SK-N-SH (cell line): Measurements from ENCODE around the gene MPP3. TPM values are rescaled to one million over a fixed set of nuclear protein-coding genes. Genes with fewer than 3 reads are reported as not detected.

Source experiments
- CTCF ChIA-PET: fragments of 300-600, 350-600 bp; formaldehyde crosslinking; extraction: SDS; loops from one replicate; lab custom pipeline; 2021; lab: Yijun Ruan, JAX
- POLR2A ChIA-PET: fragments of 350-600 bp; sonication (Branson Sonifier 250); formaldehyde crosslinking; extraction: SDS; loops from one replicate; lab custom pipeline; 2020; ENCODE audit warnings: antibody characterized with exemption, inconsistent platforms; lab: Yijun Ruan, JAX
- DNase-seq: peaks from one replicate; pipeline ENCODE4 v3.0.0; 2012
- H2AFZ ChIP-seq: fragments of 200-600 bp; sonication (generic); 2 replicates; pipeline ENCODE4 v1.8.1; 2016; ENCODE audit warnings: antibody characterized with exemption, mild to moderate bottlenecking, low read depth
- H3F3A ChIP-seq: fragments of 200-600 bp; sonication (generic); replicated peaks from 2 replicates; pipeline ENCODE3; 2016; ENCODE audit warnings: antibody characterized with exemption, mild to moderate bottlenecking; ENCODE audit not compliant: insufficient read depth
- H3K27ac ChIP-seq, 2 experiments: fragments of 200-500 bp in 1 of 2; fragments of 200-600 bp in 1 of 2; sonication (Bioruptor generic) in 1 of 2; sonication (generic), shearing (Covaris generic) in 1 of 2; 2 replicates each; pipeline versions ENCODE4 v1.5.1 to v1.6.1; 2014 to 2016; ENCODE audit warnings: low read depth in 2 of 2, inconsistent platforms in 1 of 2, low read length in 1 of 2, mild to moderate bottlenecking in 1 of 2, mixed read lengths in 1 of 2
- H3K27me3 ChIP-seq: fragments of 200-600 bp; sonication (generic), shearing (Covaris generic); 2 replicates; pipeline ENCODE4 v1.6.1; 2016; ENCODE audit warnings: mixed run types; ENCODE audit not compliant: insufficient read depth
- H3K36me3 ChIP-seq, 2 experiments: fragments of 200-500 bp in 1 of 2; fragments of 200-600 bp in 1 of 2; sonication (Bioruptor generic) in 1 of 2; sonication (generic) in 1 of 2; replicated peaks in 1 of 2; 2 replicates each; pipeline versions ENCODE3 to v1.5.1; 2014 to 2016; ENCODE audit warnings: low read length in 1 of 2, mild to moderate bottlenecking in 1 of 2; ENCODE audit not compliant: insufficient read depth in 2 of 2, control insufficient read depth in 1 of 2
- H3K4me1 ChIP-seq, 2 experiments: fragments of 200-500 bp in 1 of 2; fragments of 200-600 bp in 1 of 2; sonication (Bioruptor generic) in 1 of 2; sonication (generic), shearing (Covaris generic) in 1 of 2; 2 replicates each; pipeline versions ENCODE4 v1.5.1 to v1.6.1; 2014 to 2016; ENCODE audit warnings: low read depth in 1 of 2, low read length in 1 of 2, mixed run types in 1 of 2; ENCODE audit not compliant: insufficient read depth in 2 of 2, control insufficient read depth in 1 of 2
- H3K4me2 ChIP-seq: fragments of 200-600 bp; sonication (generic), shearing (Covaris generic); 2 replicates; pipeline ENCODE4 v1.6.1; 2017; ENCODE audit warnings: mixed run types
- H3K4me3 ChIP-seq, 2 experiments: fragments of 200-500 bp in 1 of 2; fragments of 200-600 bp in 1 of 2; sonication (Bioruptor generic) in 1 of 2; sonication (generic), shearing (Covaris generic) in 1 of 2; 2 replicates each; pipeline versions ENCODE4 v1.5.1 to v1.8.1; 2014 to 2016; ENCODE audit warnings: low read depth in 2 of 2, inconsistent platforms in 1 of 2, low read length in 1 of 2, mild to moderate bottlenecking in 1 of 2, mixed read lengths in 1 of 2, moderate library complexity in 1 of 2
- H3K79me2 ChIP-seq: fragments of 200-600 bp; sonication (generic); 2 replicates; pipeline ENCODE4 v1.8.1; 2017; ENCODE audit warnings: mild to moderate bottlenecking; ENCODE audit not compliant: insufficient read depth
- H3K9ac ChIP-seq: fragments of 200-600 bp; sonication (generic); 2 replicates; pipeline ENCODE4 v1.6.1; 2017; ENCODE audit warnings: mixed run types
- H3K9me2 ChIP-seq: fragments of 200-600 bp; sonication (generic); 2 replicates; pipeline ENCODE4 v1.6.1; 2017; ENCODE audit warnings: mixed run types
- H3K9me3 ChIP-seq: fragments of 200-600 bp; sonication (generic); 2 replicates; pipeline ENCODE4 v1.6.1; 2017; ENCODE audit warnings: mixed run types, mild to moderate bottlenecking, moderate library complexity
- H4K20me1 ChIP-seq: fragments of 200-600 bp; sonication (generic); 2 replicates; pipeline ENCODE4 v1.6.1; 2017; ENCODE audit warnings: mild to moderate bottlenecking, mixed run types; ENCODE audit not compliant: insufficient read depth
- GABPA ChIP-seq: IDR thresholded peaks from 2 replicates; pipeline ENCODE4 v1.4.0; 2012; ENCODE audit warnings: low read depth, mild to moderate bottlenecking
- JUND ChIP-seq: IDR thresholded peaks from 2 replicates; pipeline ENCODE4 v1.4.0; 2012
- MXI1 ChIP-seq: IDR thresholded peaks from 2 replicates; pipeline ENCODE4 v1.6.1; 2012; ENCODE audit warnings: mild to moderate bottlenecking, low read depth, low read length, improper control_type of control experiment
- NRF1 ChIP-seq: IDR thresholded peaks from 2 replicates; pipeline ENCODE4 v1.6.1; 2012; ENCODE audit warnings: low read depth, mild to moderate bottlenecking, low read length
- RCOR1 ChIP-seq: fragments of 150-350 bp; IDR thresholded peaks from 2 replicates; pipeline ENCODE4 v1.6.1; 2017; ENCODE audit warnings: antibody characterized with exemption, low read length
- SIN3A ChIP-seq: IDR thresholded peaks from 2 replicates; pipeline ENCODE4 v1.6.1; 2012; ENCODE audit warnings: low read depth, mild to moderate bottlenecking, low read length, moderate library complexity, borderline replicate concordance
- YY1 ChIP-seq: IDR thresholded peaks from 2 replicates; pipeline ENCODE4 v1.4.0; 2012; ENCODE audit warnings: low read depth, mild to moderate bottlenecking
- WGBS: methylation state at CpG from one replicate; pipeline ENCODE4 v1.1.6; 2017; ENCODE audit warnings: low lambda C conversion rate; 5-methylcytosine and 5-hydroxymethylcytosine counted together
- polyA plus RNA-seq, 3 experiments: library from polyadenylated mRNA; depleted of rRNA; stranded (reverse); fragments of >200 nt; gene quantifications; 2 replicates each; pipeline ENCODE4 v1.2.3, GENCODE V29; 2012
- TF ChIP-seq, protein P1 (sequence below): IDR thresholded peaks from 2 replicates; pipeline ENCODE4 v1.4.0; 2012; ENCODE audit warnings: low read depth, borderline replicate concordance
- TF ChIP-seq, protein P2 (sequence below): IDR thresholded peaks from 2 replicates; pipeline ENCODE4 v1.6.1; 2012; ENCODE audit warnings: mild to moderate bottlenecking, low read depth, low read length, moderate library complexity
- TF ChIP-seq, protein P3 (sequence below): IDR thresholded peaks from 2 replicates; pipeline ENCODE4 v1.4.0; 2012; ENCODE audit warnings: low read depth
- TF ChIP-seq, protein P4 (sequence below): fragments of 200-600 bp; sonication (generic); IDR thresholded peaks from 2 replicates; pipeline ENCODE4 v1.6.1; 2017; ENCODE audit warnings: antibody characterized with exemption, mild to moderate bottlenecking, moderate library complexity

MPP3 gene
- polyA plus RNA-seq, 1 of the 3 experiments (the other 2 are of a cell fraction): 14.1 TPM

DNA sequence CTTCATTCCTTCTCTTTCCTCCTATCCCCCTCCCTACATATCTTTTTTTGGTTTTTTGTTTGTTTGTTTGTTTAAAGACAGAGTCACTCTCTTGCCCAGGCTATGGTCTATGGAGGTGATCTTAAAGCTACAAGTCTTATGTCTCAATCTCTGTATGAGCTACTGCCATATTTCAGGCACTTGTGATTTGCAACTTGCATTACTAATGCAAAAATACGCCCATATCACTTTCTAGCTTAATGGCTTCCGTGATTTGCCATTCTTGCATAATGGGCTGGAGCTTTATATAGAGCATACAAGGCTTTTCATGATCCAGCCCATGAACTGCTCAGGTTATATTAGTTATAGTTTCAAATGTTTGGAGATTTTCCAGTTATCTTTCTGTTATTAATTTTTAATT, 45.2 kb downstream of the MPP3 start:
- Histone ChIP-seq H3K9me2 (no peaks in the 10 kb centered on the region), H3F3A (peaks cover 29% of the 10 kb centered on the region), H3K27me3 (no peaks in the 10 kb centered on the region), H4K20me1 (no peaks in the 10 kb centered on the region), H3K36me3 (no peaks in the 10 kb centered on the region), H3K9ac (no peak overlapping the region), H3K4me2 (no peak overlapping the region), H2AFZ (no peak overlapping the region), H3K4me3 (no peak overlapping the region), H3K79me2 (no peaks in the 10 kb centered on the region), H3K9me3 (no peaks in the 10 kb centered on the region), H3K4me1 (peaks cover 0 to 11% of the 10 kb centered on the region in 2 experiments; a peak in 2 of 4 replicates), H3K27ac (no peak overlapping the region)
- POLR2A ChIA-PET: no interaction called here
- 74% methylated on average over 2 of the region's 2 CpGs for WGBS
- CTCF ChIA-PET: interaction anchor here (0.7 to 1.0 kb wide), 2 partner anchors 59 to 95 kb away, joined by 3 to 7 read pairs; partner anchors contain the start of gene CD300LG
- DNase-seq: no peak
- TF ChIP-seq GABPA (no peak), MXI1 (no peak), SIN3A (no peak), RCOR1 (no peak), NRF1 (no peak)
- TF ChIP-seq, protein P1, sequence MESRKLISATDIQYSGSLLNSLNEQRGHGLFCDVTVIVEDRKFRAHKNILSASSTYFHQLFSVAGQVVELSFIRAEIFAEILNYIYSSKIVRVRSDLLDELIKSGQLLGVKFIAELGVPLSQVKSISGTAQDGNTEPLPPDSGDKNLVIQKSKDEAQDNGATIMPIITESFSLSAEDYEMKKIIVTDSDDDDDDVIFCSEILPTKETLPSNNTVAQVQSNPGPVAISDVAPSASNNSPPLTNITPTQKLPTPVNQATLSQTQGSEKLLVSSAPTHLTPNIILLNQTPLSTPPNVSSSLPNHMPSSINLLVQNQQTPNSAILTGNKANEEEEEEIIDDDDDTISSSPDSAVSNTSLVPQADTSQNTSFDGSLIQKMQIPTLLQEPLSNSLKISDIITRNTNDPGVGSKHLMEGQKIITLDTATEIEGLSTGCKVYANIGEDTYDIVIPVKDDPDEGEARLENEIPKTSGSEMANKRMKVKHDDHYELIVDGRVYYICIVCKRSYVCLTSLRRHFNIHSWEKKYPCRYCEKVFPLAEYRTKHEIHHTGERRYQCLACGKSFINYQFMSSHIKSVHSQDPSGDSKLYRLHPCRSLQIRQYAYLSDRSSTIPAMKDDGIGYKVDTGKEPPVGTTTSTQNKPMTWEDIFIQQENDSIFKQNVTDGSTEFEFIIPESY: no peak

DNA sequence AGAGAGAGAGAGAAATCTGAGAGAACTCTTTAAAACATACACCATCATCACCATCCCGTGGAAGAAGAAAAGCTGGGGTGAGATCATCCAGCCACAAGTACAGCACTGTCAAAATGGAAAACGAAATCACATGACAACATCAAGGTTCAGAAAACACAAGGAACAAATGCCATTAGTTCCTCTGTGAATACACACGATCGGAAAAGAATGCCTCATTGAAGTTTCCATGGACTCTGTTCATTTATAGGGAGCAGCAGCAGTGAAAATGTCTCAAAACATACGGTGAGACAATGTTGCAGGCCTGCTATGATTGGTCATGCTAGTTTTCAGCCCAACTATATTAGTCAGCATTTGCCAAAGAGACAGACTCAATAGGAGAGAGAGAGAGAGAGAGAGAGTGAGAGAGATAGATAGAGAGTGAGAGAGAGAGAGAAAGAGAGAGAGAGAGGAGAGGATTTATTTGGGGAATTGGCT, 48.3 kb downstream of the MPP3 start:
- peaks cover 1 to 11% of the 10 kb centered on the region in 2 experiments; a peak in 2 of 4 replicates for H3K4me1 ChIP-seq
- H3K9me3 ChIP-seq: no peaks in the 10 kb centered on the region
- peak overlapping the region; percentile 46; the same call in 1 of the 2 replicates for H3K4me2 ChIP-seq
- H3K9ac ChIP-seq: peak overlapping the region; percentile 46; the same call in 1 of the 2 replicates
- no peaks in the 10 kb centered on the region for H3K27me3 ChIP-seq
- no peaks in the 10 kb centered on the region for H3K36me3 ChIP-seq
- no peak for DNase-seq
- H3F3A ChIP-seq: peaks cover 29% of the 10 kb centered on the region
- POLR2A ChIA-PET: no interaction called here
- no peak overlapping the region for H3K4me3 ChIP-seq
- CTCF ChIA-PET: no interaction called here
- H3K27ac ChIP-seq: peak overlapping the region in 1 of 2 experiments; percentile 81; a peak in 2 of 4 replicates
- peak overlapping the region; percentile 83 for H2AFZ ChIP-seq
- 46% methylated on average over 5 of the region's 5 CpGs for WGBS
- H3K79me2 ChIP-seq: no peaks in the 10 kb centered on the region
- H3K9me2 ChIP-seq: no peaks in the 10 kb centered on the region
- H4K20me1 ChIP-seq: no peaks in the 10 kb centered on the region
- TF ChIP-seq RCOR1 (no peak), NRF1 (no peak), YY1 (no peak), JUND (0 out of 2 replicates have a peak, but pooled peaks have one; percentile 4)
- TF ChIP-seq, protein P2, sequence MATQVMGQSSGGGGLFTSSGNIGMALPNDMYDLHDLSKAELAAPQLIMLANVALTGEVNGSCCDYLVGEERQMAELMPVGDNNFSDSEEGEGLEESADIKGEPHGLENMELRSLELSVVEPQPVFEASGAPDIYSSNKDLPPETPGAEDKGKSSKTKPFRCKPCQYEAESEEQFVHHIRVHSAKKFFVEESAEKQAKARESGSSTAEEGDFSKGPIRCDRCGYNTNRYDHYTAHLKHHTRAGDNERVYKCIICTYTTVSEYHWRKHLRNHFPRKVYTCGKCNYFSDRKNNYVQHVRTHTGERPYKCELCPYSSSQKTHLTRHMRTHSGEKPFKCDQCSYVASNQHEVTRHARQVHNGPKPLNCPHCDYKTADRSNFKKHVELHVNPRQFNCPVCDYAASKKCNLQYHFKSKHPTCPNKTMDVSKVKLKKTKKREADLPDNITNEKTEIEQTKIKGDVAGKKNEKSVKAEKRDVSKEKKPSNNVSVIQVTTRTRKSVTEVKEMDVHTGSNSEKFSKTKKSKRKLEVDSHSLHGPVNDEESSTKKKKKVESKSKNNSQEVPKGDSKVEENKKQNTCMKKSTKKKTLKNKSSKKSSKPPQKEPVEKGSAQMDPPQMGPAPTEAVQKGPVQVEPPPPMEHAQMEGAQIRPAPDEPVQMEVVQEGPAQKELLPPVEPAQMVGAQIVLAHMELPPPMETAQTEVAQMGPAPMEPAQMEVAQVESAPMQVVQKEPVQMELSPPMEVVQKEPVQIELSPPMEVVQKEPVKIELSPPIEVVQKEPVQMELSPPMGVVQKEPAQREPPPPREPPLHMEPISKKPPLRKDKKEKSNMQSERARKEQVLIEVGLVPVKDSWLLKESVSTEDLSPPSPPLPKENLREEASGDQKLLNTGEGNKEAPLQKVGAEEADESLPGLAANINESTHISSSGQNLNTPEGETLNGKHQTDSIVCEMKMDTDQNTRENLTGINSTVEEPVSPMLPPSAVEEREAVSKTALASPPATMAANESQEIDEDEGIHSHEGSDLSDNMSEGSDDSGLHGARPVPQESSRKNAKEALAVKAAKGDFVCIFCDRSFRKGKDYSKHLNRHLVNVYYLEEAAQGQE: no peak
- TF ChIP-seq, protein P3, sequence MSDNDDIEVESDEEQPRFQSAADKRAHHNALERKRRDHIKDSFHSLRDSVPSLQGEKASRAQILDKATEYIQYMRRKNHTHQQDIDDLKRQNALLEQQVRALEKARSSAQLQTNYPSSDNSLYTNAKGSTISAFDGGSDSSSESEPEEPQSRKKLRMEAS: 0 out of 2 replicates have a peak, but pooled peaks have one; percentile 2
- TF ChIP-seq, protein P4, sequence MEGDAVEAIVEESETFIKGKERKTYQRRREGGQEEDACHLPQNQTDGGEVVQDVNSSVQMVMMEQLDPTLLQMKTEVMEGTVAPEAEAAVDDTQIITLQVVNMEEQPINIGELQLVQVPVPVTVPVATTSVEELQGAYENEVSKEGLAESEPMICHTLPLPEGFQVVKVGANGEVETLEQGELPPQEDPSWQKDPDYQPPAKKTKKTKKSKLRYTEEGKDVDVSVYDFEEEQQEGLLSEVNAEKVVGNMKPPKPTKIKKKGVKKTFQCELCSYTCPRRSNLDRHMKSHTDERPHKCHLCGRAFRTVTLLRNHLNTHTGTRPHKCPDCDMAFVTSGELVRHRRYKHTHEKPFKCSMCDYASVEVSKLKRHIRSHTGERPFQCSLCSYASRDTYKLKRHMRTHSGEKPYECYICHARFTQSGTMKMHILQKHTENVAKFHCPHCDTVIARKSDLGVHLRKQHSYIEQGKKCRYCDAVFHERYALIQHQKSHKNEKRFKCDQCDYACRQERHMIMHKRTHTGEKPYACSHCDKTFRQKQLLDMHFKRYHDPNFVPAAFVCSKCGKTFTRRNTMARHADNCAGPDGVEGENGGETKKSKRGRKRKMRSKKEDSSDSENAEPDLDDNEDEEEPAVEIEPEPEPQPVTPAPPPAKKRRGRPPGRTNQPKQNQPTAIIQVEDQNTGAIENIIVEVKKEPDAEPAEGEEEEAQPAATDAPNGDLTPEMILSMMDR: peak; percentile 25
